Measurements from ENCODE around the gene CCDC40. TPM values are rescaled to one million over a fixed set of nuclear protein-coding genes. Genes with fewer than 3 reads are reported as not detected.

The CCDC40 gene
- total RNA-seq, 2 donors from 2014 or later: 2.9 to 13.5 TPM

GRCh38 chr17:80033840-80034239 lies 2.6 kb upstream of the CCDC40 start:
- WGBS, 2 donors: 86 to 92% methylated on average over 4 of the region's 4 CpGs
- H3K4me1 ChIP-seq: peaks cover 53% of the 10 kb centered on the region
- ATAC-seq (no peak), DNase-seq (no peak)
- H3K27me3 ChIP-seq: no peaks in the 10 kb centered on the region
- no peaks in the 10 kb centered on the region for H3K36me3 ChIP-seq (replicated peaks in 1 of 2; ENCODE audit: insufficient read depth in 1 of 2, low read depth in 2 of 2)
- intact Hi-C loops (cut with DNase I): no loop called here
- TF ChIP-seq, protein P1, sequence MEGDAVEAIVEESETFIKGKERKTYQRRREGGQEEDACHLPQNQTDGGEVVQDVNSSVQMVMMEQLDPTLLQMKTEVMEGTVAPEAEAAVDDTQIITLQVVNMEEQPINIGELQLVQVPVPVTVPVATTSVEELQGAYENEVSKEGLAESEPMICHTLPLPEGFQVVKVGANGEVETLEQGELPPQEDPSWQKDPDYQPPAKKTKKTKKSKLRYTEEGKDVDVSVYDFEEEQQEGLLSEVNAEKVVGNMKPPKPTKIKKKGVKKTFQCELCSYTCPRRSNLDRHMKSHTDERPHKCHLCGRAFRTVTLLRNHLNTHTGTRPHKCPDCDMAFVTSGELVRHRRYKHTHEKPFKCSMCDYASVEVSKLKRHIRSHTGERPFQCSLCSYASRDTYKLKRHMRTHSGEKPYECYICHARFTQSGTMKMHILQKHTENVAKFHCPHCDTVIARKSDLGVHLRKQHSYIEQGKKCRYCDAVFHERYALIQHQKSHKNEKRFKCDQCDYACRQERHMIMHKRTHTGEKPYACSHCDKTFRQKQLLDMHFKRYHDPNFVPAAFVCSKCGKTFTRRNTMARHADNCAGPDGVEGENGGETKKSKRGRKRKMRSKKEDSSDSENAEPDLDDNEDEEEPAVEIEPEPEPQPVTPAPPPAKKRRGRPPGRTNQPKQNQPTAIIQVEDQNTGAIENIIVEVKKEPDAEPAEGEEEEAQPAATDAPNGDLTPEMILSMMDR (IDR thresholded peaks at IDR 0.05): no peak
- no peak for TF ChIP-seq POLR2A (IDR thresholded peaks at IDR 0.05)
- no peak overlapping the region for H3K27ac ChIP-seq
- no peaks in the 10 kb centered on the region for H3K9me3 ChIP-seq
- H3K4me3 ChIP-seq: no peak overlapping the region

DNA sequence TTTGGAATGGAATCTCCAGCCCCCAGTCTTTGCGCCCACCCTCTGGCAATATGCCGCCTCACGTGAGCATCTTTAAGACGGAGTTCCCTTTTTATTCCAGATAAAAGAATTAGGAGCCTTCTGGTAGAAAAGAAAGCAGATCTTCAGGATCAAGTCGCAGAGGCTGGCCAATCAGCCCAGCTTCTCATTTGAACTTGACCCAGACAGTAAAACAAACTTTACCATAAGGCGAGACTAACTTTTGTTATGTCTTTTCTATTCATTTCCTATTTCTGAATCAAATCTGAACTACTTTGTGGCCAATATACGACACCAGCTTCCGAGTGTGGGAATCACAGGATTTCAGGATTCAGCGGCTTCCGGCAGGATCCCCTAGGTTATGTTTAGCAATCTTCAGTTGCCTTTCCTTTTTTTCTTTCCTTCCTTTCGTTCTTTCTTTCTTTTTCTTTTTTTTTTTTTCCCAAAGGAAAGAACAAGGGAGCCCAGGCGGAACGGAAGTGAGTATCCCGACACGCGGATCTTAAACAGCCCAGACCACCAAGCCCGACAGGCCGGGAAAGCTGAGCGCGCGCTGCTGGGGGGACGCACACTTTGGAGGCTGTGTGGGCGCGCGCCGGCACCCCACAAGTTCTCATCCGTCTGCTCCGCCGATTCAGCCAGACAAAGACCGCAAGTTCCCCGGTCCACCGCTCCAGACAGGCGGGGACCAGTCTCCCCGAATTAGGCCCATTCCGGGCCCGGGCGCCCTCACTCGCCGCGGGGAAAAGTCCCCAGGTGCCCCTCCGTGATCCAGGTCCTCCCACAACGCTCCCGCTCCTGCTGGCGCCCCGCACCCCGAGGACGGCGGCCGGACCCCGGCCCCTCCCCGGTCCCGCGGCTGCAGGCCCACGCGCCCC lies 1.4 kb upstream of the CCDC40 start:
- no peaks in the 10 kb centered on the region for H3K27me3 ChIP-seq
- intact Hi-C loops (cut with DNase I): no loop called here
- peak in 2 of 3 donors; percentile 6 to 17 for TF ChIP-seq POLR2A (IDR thresholded peaks at IDR 0.05)
- TF ChIP-seq, protein P1 (IDR thresholded peaks at IDR 0.05): no peak
- no peaks in the 10 kb centered on the region for H3K36me3 ChIP-seq (replicated peaks in 1 of 2; ENCODE audit: insufficient read depth in 1 of 2, low read depth in 2 of 2)
- no peaks in the 10 kb centered on the region for H3K9me3 ChIP-seq
- WGBS, 2 donors: 1% methylated on average over 29 to 50 of the region's 55 CpGs
- H3K4me1 ChIP-seq: peaks cover 41% of the 10 kb centered on the region
- ATAC-seq (peak; percentile 2), DNase-seq (peak; percentile 35 to 43 (median 36))
- H3K4me3 ChIP-seq: peak overlapping the region in 1 of 2 donors; percentile 62
- H3K27ac ChIP-seq: peak overlapping the region; percentile 72 to 97 (median 94)

DNA sequence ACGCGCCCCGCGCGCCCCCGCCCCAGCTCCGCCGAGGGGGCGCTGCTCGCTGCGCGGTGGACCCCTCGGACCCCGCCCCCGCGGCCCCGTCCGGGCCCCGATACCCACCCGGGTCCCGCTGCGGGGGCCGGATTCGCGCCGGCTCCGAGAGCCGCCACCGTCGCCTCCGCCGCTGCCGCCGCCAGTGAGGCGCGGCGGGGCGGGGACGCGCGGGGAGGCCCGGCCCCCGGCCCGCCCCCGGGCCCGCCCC lies 830 bp upstream of the CCDC40 start, which contains the start of gene TBC1D16:
TBC1D16 (minus strand) TSS at position 186 of the 250 bp plus-strand sequence. CDS start 22,325 bp downstream, outside the sequence.
- ATAC-seq: no peak
- Histone ChIP-seq H3K27ac (peak within 1 kb of the TSS; percentile 86 to 97 (median 94)), H3K27me3 (no peaks in the 10 kb centered on the region), H3K4me3 (peak within 1 kb of the TSS; percentile 62 to 93), H3K9me3 (no peaks in the 10 kb centered on the region), H3K4me1 (peaks cover 35% of the 10 kb centered on the region), H3K36me3 (replicated peaks in 1 of 2; ENCODE audit: insufficient read depth in 1 of 2, low read depth in 2 of 2) (no peaks in the 10 kb centered on the region)
- WGBS, 2 donors: 0% methylated on average over 8 of the region's 46 CpGs; no CpG with 5 or more reads in 1 of the 2 donors
- DNase-seq: no peak
- no peak for TF ChIP-seq POLR2A (IDR thresholded peaks at IDR 0.05)
- intact Hi-C loops (cut with DNase I): no loop called here

- ATAC-seq (peak; percentile 28), DNase-seq (peak in 2 of 4 donors; percentile 44 to 55)
- Histone ChIP-seq H3K27ac (peak overlapping the region; percentile 86 to 97 (median 94)), H3K9me3 (no peaks in the 10 kb centered on the region), H3K4me1 (peaks cover 23% of the 10 kb centered on the region), H3K36me3 (replicated peaks in 1 of 2; ENCODE audit: insufficient read depth in 1 of 2, low read depth in 2 of 2) (no peaks in the 10 kb centered on the region), H3K27me3 (no peaks in the 10 kb centered on the region), H3K4me3 (peak overlapping the region; percentile 45 to 93)
- TF ChIP-seq, protein P1 (IDR thresholded peaks at IDR 0.05): no peak
- TF ChIP-seq POLR2A (IDR thresholded peaks at IDR 0.05): no peak
- intact Hi-C loops (cut with DNase I): no loop called here
- WGBS, 2 donors: 1 to 3% methylated on average over 32 to 51 of the region's 52 CpGs
Observed at GRCh38 chr17:80036715-80037477, 454 bp downstream of the CCDC40 start.

DNA sequence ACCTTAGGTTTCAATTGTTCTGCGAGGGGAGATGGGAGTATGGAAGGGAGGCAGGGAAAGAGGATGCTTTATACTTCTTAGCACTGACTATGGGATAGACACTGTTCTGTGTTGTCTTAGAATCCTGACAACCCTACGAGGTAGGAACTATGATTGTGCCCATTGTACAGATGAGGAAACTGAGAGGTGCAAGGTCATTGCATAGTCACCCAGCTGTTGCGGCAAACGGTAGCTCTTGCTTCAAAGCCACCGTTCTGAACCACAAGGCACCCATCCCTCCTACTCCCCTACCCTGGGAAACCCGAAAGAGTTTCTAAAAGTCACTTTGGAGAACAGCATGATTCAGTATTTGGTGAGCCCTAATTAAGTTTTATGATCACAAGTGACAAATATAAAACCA lies 7.5 kb downstream of the CCDC40 start:
- Histone ChIP-seq H3K4me3 (no peak overlapping the region), H3K36me3 (replicated peaks in 1 of 2; ENCODE audit: insufficient read depth in 1 of 2, low read depth in 2 of 2) (no peaks in the 10 kb centered on the region), H3K4me1 (peaks cover 13% of the 10 kb centered on the region), H3K27ac (no peak overlapping the region), H3K27me3 (no peaks in the 10 kb centered on the region), H3K9me3 (no peaks in the 10 kb centered on the region)
- no peak for DNase-seq
- WGBS, 2 donors: 90 to 92% methylated on average over 6 of the region's 6 CpGs
- no peak for TF ChIP-seq POLR2A (IDR thresholded peaks at IDR 0.05)
- TF ChIP-seq, protein P1 (IDR thresholded peaks at IDR 0.05): no peak
- ATAC-seq: no peak
- intact Hi-C loops (cut with DNase I): no loop called here

Data from body of pancreas (tissue), 4 donors.